ENCODE data around the gene TENM3. TPM values are rescaled to one million over a fixed set of nuclear protein-coding genes. Genes with fewer than 3 reads are reported as not detected.

Gene TENM3
- total RNA-seq, 1 donor from 2014 or later, result 40.4 TPM

- H3K27ac Mint-ChIP-seq, result no peak overlapping the region
- no peak overlapping the region for H3K4me3 Mint-ChIP-seq (ENCODE audit: low read depth)
- H3K36me3 Mint-ChIP-seq (ENCODE audit: insufficient read depth), result no peaks in the 10 kb centered on the region
- H3K9me3 Mint-ChIP-seq (ENCODE audit: low read depth), result no peaks in the 10 kb centered on the region
- TF ChIP-seq, protein P1, sequence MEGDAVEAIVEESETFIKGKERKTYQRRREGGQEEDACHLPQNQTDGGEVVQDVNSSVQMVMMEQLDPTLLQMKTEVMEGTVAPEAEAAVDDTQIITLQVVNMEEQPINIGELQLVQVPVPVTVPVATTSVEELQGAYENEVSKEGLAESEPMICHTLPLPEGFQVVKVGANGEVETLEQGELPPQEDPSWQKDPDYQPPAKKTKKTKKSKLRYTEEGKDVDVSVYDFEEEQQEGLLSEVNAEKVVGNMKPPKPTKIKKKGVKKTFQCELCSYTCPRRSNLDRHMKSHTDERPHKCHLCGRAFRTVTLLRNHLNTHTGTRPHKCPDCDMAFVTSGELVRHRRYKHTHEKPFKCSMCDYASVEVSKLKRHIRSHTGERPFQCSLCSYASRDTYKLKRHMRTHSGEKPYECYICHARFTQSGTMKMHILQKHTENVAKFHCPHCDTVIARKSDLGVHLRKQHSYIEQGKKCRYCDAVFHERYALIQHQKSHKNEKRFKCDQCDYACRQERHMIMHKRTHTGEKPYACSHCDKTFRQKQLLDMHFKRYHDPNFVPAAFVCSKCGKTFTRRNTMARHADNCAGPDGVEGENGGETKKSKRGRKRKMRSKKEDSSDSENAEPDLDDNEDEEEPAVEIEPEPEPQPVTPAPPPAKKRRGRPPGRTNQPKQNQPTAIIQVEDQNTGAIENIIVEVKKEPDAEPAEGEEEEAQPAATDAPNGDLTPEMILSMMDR (IDR thresholded peaks at IDR 0.05; ENCODE audit: unreplicated experiment), result no peak
- H3K4me1 Mint-ChIP-seq (ENCODE audit: low read depth), result no peaks in the 10 kb centered on the region
- no peaks in the 10 kb centered on the region for H3K27me3 Mint-ChIP-seq
- DNase-seq (ENCODE audit: low spot score, unreplicated experiment), result no peak
These were observed 297.3 kb downstream of the TENM3 start for GRCh38 chr4:182540496-182540895.

DNA sequence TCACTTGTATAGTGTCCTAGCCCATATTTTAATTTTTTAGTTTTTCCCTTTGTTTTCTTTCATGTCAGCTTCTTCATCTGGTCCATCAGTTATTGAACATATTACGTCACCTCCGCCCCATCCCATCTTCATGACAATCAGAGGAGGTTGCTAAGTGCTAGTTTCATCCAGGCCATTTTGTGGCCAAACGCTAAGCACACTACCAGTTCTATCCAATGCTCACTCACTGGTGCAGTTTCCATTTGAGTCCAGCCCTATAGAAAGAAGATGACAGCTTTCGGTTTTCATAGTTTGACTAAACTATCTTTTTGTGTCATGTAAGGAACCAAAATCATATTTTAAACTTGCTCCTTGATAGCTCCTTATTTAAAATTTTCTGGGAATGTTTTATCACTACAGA lies 304.2 kb downstream of the TENM3 start:
- no peak overlapping the region for H3K27ac Mint-ChIP-seq

GRCh38 chr4:182548156-182548555 lies 305.0 kb downstream of the TENM3 start:
- TF ChIP-seq, protein P1 (IDR thresholded peaks at IDR 0.05; ENCODE audit: unreplicated experiment), result no peak
- Mint-ChIP-seq H3K9me3 (ENCODE audit: low read depth) (no peaks in the 10 kb centered on the region), H3K4me1 (ENCODE audit: low read depth) (peaks cover 11% of the 10 kb centered on the region), H3K27ac (no peak overlapping the region), H3K36me3 (ENCODE audit: insufficient read depth) (no peaks in the 10 kb centered on the region), H3K4me3 (ENCODE audit: low read depth) (no peak overlapping the region), H3K27me3 (no peaks in the 10 kb centered on the region)
- no peak for DNase-seq (ENCODE audit: low spot score, unreplicated experiment)

More for the DNA sequence above, 304.2 kb downstream of the TENM3 start:
- Mint-ChIP-seq H3K27me3 (no peaks in the 10 kb centered on the region), H3K4me3 (ENCODE audit: low read depth) (no peak overlapping the region), H3K9me3 (ENCODE audit: low read depth) (no peaks in the 10 kb centered on the region), H3K36me3 (ENCODE audit: insufficient read depth) (no peaks in the 10 kb centered on the region), H3K4me1 (ENCODE audit: low read depth) (peaks cover 11% of the 10 kb centered on the region)
- TF ChIP-seq, protein P1 (IDR thresholded peaks at IDR 0.05; ENCODE audit: unreplicated experiment), result no peak
- DNase-seq (ENCODE audit: low spot score, unreplicated experiment), result no peak

GRCh38 chr4:182549356-182549755 lies 306.2 kb downstream of the TENM3 start:
- no peaks in the 10 kb centered on the region for H3K9me3 Mint-ChIP-seq (ENCODE audit: low read depth)
- no peak overlapping the region for H3K4me3 Mint-ChIP-seq (ENCODE audit: low read depth)
- TF ChIP-seq, protein P1 (IDR thresholded peaks at IDR 0.05; ENCODE audit: unreplicated experiment), result no peak
- H3K27ac Mint-ChIP-seq, result no peak overlapping the region
- H3K4me1 Mint-ChIP-seq (ENCODE audit: low read depth), result peaks cover 13% of the 10 kb centered on the region
- H3K36me3 Mint-ChIP-seq (ENCODE audit: insufficient read depth), result no peaks in the 10 kb centered on the region
- no peaks in the 10 kb centered on the region for H3K27me3 Mint-ChIP-seq
- no peak for DNase-seq (ENCODE audit: low spot score, unreplicated experiment)

- H3K4me3 Mint-ChIP-seq (ENCODE audit: low read depth), result no peak overlapping the region
- H3K27me3 Mint-ChIP-seq, result no peaks in the 10 kb centered on the region
- peaks cover 8% of the 10 kb centered on the region for H3K4me1 Mint-ChIP-seq (ENCODE audit: low read depth)
- H3K9me3 Mint-ChIP-seq (ENCODE audit: low read depth), result no peaks in the 10 kb centered on the region
- no peaks in the 10 kb centered on the region for H3K36me3 Mint-ChIP-seq (ENCODE audit: insufficient read depth)
- no peak overlapping the region for H3K27ac Mint-ChIP-seq
- DNase-seq (ENCODE audit: low spot score, unreplicated experiment), result no peak
- TF ChIP-seq, protein P1 (IDR thresholded peaks at IDR 0.05; ENCODE audit: unreplicated experiment), result no peak
These were observed 309.7 kb downstream of the TENM3 start for GRCh38 chr4:182552948-182553347.

All from progenitor cell of endocrine pancreas (in vitro differentiated cells).